MM.1S (cell line): Measurements from ENCODE around the gene TTLL11.

Source experiments
- EZH2 ChIP-seq: fragments of 300-600 bp; sonication (generic); optimal IDR thresholded peaks from 2 replicates; pipeline ENCODE3; 2017; ENCODE audit warnings: low read depth, mild to moderate bottlenecking, antibody characterized with exemption, low read length, mixed read lengths
- EZH2phosphoT487 ChIP-seq: fragments of 300-600 bp; sonication (generic); IDR thresholded peaks from 2 replicates; pipeline ENCODE4 v1.6.1; 2018; ENCODE audit warnings: antibody characterized with exemption, low read length
- TF ChIP-seq, protein P1 (sequence below): fragments of 300-600 bp; sonication (generic); IDR thresholded peaks from 2 replicates; pipeline ENCODE4 v1.5.1; 2016; ENCODE audit warnings: antibody characterized with exemption, low read length, mixed read lengths

DNA sequence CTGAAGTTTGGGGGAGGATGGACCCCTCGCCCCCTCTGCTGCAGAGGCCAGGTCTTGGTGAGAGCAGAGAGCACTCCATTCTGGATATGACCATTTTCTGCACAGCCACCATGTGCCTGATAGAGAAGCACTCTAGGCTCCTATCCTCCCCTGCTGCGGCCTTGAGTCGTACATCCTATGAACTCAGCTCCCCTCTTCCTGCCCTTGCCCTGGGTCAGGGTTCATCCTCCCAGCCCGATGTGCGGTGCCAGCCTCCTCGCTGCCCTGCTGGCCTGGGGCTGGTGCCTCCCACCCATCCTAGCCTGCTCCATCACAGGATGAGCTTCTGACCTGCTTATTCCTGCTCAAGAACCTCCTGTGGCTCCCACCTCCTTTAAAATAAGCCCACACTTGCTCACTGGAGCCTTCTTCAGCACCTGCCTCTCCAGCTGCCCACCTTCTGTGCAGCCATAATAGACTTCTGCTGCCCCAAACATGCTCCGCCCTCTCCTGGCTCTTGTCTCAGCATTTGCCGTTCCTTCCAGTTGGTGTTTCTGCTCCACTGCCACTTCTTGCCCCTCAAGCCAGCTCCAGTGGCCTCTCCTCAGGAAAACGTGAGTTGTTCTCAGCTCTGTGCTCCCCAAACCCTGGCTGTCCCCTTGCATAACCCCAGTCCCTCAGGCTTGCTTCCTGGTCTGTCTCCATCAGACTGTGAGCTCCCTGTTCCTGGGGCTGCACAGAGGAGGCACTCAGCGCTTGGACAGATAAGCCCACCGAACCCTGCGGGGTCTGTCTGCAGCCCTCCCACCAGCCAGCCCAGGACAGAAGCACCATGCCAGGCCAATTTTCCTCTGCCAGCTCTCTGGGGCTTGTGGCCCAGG is 22.3 kb upstream of the TTLL11 start:
- TF ChIP-seq, protein P1, sequence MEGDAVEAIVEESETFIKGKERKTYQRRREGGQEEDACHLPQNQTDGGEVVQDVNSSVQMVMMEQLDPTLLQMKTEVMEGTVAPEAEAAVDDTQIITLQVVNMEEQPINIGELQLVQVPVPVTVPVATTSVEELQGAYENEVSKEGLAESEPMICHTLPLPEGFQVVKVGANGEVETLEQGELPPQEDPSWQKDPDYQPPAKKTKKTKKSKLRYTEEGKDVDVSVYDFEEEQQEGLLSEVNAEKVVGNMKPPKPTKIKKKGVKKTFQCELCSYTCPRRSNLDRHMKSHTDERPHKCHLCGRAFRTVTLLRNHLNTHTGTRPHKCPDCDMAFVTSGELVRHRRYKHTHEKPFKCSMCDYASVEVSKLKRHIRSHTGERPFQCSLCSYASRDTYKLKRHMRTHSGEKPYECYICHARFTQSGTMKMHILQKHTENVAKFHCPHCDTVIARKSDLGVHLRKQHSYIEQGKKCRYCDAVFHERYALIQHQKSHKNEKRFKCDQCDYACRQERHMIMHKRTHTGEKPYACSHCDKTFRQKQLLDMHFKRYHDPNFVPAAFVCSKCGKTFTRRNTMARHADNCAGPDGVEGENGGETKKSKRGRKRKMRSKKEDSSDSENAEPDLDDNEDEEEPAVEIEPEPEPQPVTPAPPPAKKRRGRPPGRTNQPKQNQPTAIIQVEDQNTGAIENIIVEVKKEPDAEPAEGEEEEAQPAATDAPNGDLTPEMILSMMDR, result no peak
- TF ChIP-seq EZH2phosphoT487, result no peak
- TF ChIP-seq EZH2, result no peak
